Thoracic aorta (tissue), 2 donors: ENCODE results near the gene NUDT8. TPM values are rescaled to one million over a fixed set of nuclear protein-coding genes. Genes with fewer than 3 reads are reported as not detected.
"Not testable (repeated sequence)": the region's sequence is repeated elsewhere in the genome, so short reads cannot be mapped to it uniquely, and the experiment has no call there.

Experiments used
- ATAC-seq: fragments of 150-250 bp; one replicate; pipeline ENCODE4 v1.8.0; 2017; ENCODE audit warnings: low read depth; ENCODE audit not compliant: insufficient number of reproducible peaks, low FRiP score
- DNase-seq: peaks from one replicate; pipeline ENCODE4 v3.0.0-alpha.2; 2020; ENCODE audit warnings: low spot score
- H3K27ac ChIP-seq, 2 donors: fragments of 200-600 bp; sonication (generic); 1 replicate in 1 of 2; 2 replicates in 1 of 2; pipeline ENCODE4 v1.5.1; 2016; ENCODE audit warnings: mild to moderate bottlenecking in 2 of 2, moderate library complexity in 2 of 2
- H3K27me3 ChIP-seq: fragments of 200-600 bp; sonication (generic); replicated peaks from 2 replicates; pipeline ENCODE4 v1.6.0; 2016; ENCODE audit warnings: mild to moderate bottlenecking; ENCODE audit not compliant: insufficient read depth
- H3K36me3 ChIP-seq: fragments of 200-600 bp; sonication (generic); one replicate; pipeline ENCODE4 v1.5.1; 2016
- H3K4me1 ChIP-seq, 2 donors: fragments of 200-600 bp; sonication (generic); 1 replicate in 1 of 2; 2 replicates in 1 of 2; pipeline versions ENCODE4 v1.5.1 to v1.6.0; 2016; ENCODE audit warnings: low read depth in 2 of 2, mild to moderate bottlenecking in 1 of 2; ENCODE audit not compliant: control insufficient read depth in 1 of 2
- H3K4me3 ChIP-seq: fragments of 200-600 bp; sonication (generic); 2 replicates; pipeline ENCODE4 v1.5.1; 2016; ENCODE audit warnings: mild to moderate bottlenecking
- H3K9me3 ChIP-seq: fragments of 200-600 bp; sonication (generic); 2 replicates; pipeline ENCODE4 v1.5.1; 2016
- total RNA-seq, 2 donors: library from RNA; depleted of rRNA; stranded (reverse); fragments of >200 nt; gene quantifications; one replicate each; pipeline versions ENCODE4 v1.1.0 to v1.2.3, GENCODE V29; 2016
- TF ChIP-seq, protein P1 (sequence below): fragments of 200-600 bp; sonication (generic); IDR thresholded peaks from one replicate; pipeline ENCODE4 v1.5.1; 2019; ENCODE audit warnings: antibody characterized with exemption

NUDT8 gene
- total RNA-seq, 2 donors from 2014 or later, result 5.7 to 6.1 TPM

DNA sequence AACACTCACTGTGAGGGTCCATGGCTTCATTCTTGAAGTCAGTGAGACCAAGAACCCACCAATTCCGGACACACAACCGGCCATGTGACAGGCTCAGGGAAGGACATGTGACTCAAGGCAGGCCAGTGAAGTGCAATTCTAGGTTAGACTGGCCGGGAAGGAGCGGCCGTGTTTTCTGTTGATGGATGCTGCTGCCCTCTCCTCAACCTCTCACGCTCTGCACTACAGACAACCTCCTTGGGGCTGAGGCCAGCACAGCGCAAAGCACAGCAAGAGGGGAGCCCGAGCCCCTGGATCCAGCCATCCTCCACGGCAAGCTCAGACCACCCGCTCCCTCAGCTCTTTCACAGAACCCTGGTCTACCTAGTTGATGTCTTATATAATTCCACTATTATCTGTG lies 2.8 kb downstream of the NUDT8 start:
- no peak for DNase-seq
- Histone ChIP-seq H3K27ac (no peak overlapping the region), H3K4me3 (no peak overlapping the region), H3K36me3 (no peaks in the 10 kb centered on the region), H3K4me1 (peaks cover 5 to 22% of the 10 kb centered on the region in 2 donors), H3K9me3 (no peaks in the 10 kb centered on the region), H3K27me3 (no peaks in the 10 kb centered on the region)
- TF ChIP-seq, protein P1, sequence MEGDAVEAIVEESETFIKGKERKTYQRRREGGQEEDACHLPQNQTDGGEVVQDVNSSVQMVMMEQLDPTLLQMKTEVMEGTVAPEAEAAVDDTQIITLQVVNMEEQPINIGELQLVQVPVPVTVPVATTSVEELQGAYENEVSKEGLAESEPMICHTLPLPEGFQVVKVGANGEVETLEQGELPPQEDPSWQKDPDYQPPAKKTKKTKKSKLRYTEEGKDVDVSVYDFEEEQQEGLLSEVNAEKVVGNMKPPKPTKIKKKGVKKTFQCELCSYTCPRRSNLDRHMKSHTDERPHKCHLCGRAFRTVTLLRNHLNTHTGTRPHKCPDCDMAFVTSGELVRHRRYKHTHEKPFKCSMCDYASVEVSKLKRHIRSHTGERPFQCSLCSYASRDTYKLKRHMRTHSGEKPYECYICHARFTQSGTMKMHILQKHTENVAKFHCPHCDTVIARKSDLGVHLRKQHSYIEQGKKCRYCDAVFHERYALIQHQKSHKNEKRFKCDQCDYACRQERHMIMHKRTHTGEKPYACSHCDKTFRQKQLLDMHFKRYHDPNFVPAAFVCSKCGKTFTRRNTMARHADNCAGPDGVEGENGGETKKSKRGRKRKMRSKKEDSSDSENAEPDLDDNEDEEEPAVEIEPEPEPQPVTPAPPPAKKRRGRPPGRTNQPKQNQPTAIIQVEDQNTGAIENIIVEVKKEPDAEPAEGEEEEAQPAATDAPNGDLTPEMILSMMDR, result no peak
- ATAC-seq, result no peak

DNA sequence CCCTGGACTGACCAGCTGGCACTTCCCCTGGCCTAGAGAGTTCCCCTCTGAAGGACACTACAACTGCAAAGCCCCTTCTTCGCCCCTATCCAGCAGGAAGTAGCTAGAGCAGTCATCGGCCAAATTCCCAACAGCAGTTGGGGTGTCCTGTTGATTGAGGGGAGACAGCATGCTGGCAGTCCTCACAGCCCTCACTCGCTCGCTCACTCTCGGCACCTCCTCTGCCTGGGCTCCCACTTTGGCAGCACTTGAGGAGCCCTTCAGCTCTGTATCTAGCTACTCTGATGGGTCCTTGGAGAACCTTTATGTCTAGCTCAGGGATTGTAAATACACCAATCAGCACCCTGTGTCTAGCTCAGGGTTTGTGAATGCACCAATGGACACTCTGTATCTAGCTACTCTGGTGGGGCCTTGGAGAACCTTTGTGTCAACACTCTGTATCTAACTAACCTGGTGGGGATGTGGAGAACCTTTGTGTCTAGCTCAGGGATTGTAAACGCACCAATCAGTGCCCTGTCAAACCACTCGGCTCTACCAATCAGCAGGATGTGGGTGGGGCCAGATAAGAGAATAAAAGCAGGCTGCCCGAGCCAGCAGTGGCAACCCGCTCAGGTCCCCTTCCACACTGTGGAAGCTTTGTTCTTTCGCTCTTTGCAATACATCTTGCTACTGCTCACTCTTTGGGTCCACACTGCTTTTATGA lies 3.5 kb downstream of the NUDT8 start:
- not testable (repeated sequence) for H3K27me3 ChIP-seq, H3K27ac ChIP-seq, H3K9me3 ChIP-seq, H3K36me3 ChIP-seq, DNase-seq, H3K4me3 ChIP-seq, ATAC-seq
- H3K4me1 ChIP-seq, result peaks cover 5 to 21% of the 10 kb centered on the region in 2 donors

DNA sequence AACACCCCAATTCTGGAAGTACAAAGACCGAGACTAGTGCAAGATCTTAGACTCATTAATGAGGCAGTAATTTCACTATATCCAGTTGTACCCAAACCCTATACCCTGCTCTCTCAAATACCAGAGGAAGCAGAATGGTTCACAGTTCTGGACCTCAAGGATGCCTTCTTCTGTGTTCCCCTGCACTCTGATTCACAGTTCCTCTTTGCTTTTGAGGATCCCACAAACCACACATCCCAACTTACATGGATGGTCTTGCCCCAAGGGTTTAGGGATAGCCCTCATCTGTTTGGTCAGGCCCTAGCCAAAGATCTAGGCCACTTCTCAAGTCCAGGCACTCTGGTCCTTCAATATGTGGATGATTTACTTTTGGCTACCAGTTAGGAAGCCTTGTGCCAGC lies 5.9 kb downstream of the NUDT8 start:
- not testable (repeated sequence) for H3K4me1 ChIP-seq, H3K4me3 ChIP-seq, H3K27ac ChIP-seq, DNase-seq, H3K27me3 ChIP-seq, H3K36me3 ChIP-seq, H3K9me3 ChIP-seq, ATAC-seq

DNA sequence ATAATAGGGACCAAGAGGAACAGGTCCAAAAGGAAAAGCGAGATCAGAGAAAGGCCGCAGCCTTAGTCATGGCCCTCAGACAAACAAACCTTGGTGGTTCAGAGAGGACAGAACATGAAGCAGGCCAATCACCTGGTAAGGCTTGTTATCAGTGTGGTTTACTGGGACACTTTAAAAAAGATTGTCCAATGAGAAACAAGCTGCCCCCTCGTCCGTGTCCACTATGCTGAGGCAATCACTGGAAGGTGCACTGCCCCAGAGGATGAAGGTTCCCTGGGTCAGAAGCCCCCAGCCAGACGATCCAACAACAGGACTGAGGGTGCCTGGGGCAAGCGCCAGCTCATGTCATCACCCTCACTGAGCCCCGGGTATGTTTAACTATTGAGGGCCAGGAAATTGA lies 6.8 kb downstream of the NUDT8 start:
- H3K27ac ChIP-seq, H3K36me3 ChIP-seq, H3K4me1 ChIP-seq, ATAC-seq, H3K9me3 ChIP-seq, H3K27me3 ChIP-seq, DNase-seq, H3K4me3 ChIP-seq: not testable (repeated sequence)

DNA sequence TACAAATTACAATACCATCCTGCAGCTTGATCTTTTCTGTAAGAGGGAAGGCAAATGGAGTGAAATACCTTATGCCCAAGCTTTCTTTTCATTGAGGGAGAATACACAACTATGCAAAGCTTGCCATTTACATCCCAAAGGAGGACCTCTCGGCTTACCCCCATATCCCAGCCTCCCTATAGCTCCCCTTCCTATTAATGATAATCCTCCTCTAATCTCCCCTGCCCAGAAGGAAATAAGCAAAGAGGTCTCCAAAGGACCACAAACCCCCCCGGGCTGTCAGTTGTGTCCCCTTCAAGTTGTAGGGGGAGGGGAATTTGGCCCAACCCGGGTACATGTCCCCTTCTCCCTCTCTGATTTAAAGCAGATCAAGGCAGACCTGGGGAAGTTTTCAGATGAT lies 7.8 kb downstream of the NUDT8 start:
- not testable (repeated sequence) for H3K36me3 ChIP-seq, DNase-seq, H3K27me3 ChIP-seq, H3K9me3 ChIP-seq, H3K4me3 ChIP-seq, H3K4me1 ChIP-seq, H3K27ac ChIP-seq, ATAC-seq

DNA sequence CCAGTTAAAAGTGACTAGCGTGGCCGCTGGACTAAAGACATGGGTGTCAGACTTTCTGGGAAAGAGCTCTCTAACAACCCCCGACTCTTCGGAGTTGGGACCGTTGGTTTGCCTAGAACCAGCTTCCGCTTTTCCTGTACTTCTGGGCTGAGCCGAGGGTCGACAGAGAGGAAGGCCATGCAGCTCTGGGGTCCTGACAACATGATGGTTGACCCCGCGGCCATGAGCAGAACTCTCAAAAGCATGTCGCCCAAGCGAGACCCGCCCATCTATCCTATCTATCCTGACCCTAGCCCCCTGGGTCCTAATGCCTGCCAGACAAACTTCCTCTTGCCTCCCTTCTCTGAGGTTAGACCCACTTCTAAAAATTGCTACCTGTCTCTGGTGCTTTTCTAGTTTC lies 9.1 kb downstream of the NUDT8 start:
- not testable (repeated sequence) for H3K4me3 ChIP-seq, H3K36me3 ChIP-seq, H3K4me1 ChIP-seq, H3K27ac ChIP-seq, DNase-seq, H3K9me3 ChIP-seq, H3K27me3 ChIP-seq, ATAC-seq

DNA sequence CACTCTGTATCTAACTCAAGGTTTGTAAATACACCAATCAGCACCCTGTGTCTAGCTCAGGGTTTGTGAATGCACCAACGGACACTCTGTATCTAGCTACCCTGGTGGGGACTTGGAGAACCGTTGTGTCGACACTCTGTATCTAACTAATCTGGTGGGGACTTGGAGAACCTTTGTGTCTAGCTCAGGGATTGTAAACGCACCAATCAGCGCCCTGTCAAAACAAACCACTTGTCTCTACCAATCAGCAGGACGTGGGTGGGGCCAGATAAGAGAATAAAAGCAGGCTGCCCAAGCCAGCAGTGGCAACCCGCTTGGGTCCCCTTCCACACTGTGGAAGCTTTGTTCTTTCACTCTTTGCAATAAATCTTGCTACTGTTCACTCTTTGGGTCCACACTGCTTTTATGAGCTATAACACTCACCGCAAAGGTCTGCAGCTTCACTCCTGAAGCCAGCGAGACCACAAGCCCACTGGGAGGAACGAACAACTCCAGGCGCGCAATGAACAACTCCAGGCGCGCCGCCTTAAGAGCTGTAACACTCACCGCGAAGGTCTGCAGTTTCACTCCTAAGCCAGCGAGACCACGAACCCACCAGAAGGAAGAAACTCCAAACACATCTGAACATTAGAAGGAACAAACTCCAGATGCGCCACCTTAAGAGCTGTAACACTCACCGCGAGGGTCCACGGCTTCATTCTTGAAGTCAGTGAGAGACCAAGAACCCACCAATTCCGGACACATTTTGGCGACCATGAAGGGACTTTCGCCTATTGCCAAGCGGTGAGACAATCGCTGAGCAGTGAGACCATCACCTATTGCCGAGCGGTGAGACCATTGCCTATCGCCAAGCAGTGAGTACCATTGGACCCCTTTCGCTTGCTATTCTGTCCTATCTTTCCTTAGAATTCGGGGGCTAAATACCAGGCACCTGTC lies 9.8 kb downstream of the NUDT8 start:
- not testable (repeated sequence) for H3K9me3 ChIP-seq, DNase-seq, H3K27ac ChIP-seq, H3K27me3 ChIP-seq, H3K4me3 ChIP-seq, H3K4me1 ChIP-seq, ATAC-seq, H3K36me3 ChIP-seq

DNA sequence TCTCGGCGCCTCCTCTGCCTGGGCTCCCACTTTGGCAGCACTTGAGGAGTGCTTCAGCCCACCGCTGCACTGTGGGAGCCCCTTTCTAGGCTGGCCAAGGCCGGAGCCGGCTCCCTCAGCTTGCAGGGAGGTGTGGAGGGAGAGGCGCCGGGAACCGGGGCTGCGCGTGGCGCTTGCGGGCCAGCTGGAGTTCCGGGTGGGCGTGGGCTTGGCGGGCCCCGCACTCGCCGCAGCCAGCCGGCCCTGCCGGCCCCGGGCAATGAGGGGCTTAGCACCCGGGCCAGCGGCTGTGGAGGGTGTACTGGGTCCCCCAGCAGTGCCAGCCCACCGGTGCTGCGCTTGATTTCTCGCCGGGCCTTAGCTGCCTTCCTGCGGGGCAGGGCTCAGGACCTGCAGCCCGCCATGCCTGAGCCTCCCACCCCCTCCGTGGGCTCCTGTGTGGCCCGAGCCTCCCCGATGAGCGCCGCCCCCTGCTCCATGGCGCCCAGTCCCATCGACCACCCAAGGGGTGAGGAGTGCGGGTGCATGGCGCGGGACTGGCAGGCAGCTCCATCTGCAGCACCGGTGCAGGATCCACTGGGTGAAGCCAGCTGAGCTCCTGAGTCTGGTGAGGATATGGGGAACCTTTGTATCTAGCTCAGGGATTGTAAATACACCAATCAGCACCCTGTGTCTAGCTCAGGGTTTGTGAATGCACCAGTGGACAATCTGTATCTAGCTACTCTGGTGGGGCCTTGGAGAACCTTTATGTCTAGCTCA lies 10.7 kb downstream of the NUDT8 start:
- H3K27ac ChIP-seq, H3K36me3 ChIP-seq, DNase-seq, H3K4me3 ChIP-seq, H3K9me3 ChIP-seq, H3K27me3 ChIP-seq, H3K4me1 ChIP-seq, ATAC-seq: not testable (repeated sequence)
